HepG2 (cell line): ENCODE results near the gene GALNT18. TPM values are rescaled to one million over a fixed set of nuclear protein-coding genes. Genes with fewer than 3 reads are reported as not detected.

Experiments used
- BRCA1 ChIP-seq: sonication (generic); formaldehyde crosslinking; IDR thresholded peaks from 2 replicates; pipeline ENCODE4 v1.4.0; 2020; ENCODE audit warnings: missing genetic modification reagents
- EEA1 ChIP-seq: sonication (generic); formaldehyde crosslinking; IDR thresholded peaks from 2 replicates; pipeline ENCODE4 v1.5.1; 2020; ENCODE audit warnings: mild to moderate bottlenecking, missing genetic modification reagents, borderline replicate concordance
- GABPB1 ChIP-seq: IDR thresholded peaks from 2 replicates; pipeline ENCODE4 v1.6.1; 2016; ENCODE audit warnings: mild to moderate bottlenecking, missing genetic modification reagents, moderate library complexity, missing compliant biosample characterization
- NCOA2 ChIP-seq: sonication (generic); formaldehyde crosslinking; IDR thresholded peaks from 2 replicates; pipeline ENCODE4 v1.8.0; 2022; ENCODE audit warnings: inconsistent platforms
- NFE2L2 ChIP-seq: fragments of 150-350 bp; IDR thresholded peaks from 2 replicates; pipeline ENCODE4 v1.6.1; 2014; ENCODE audit warnings: low read length
- SIX4 ChIP-seq: sonication (generic); formaldehyde crosslinking; IDR thresholded peaks from 2 replicates; pipeline ENCODE4 v1.4.0; 2020; ENCODE audit warnings: missing genetic modification reagents
- TFDP1 ChIP-seq: IDR thresholded peaks from 2 replicates; pipeline ENCODE4 v1.6.1; 2016; ENCODE audit warnings: missing compliant biosample characterization, missing genetic modification reagents, borderline replicate concordance
- XRCC5 ChIP-seq: fragments of 200-400 bp; formaldehyde crosslinking; optimal IDR thresholded peaks from 2 replicates; pipeline ENCODE3; 2017; ENCODE audit warnings: mild to moderate bottlenecking, low read length
- ZBTB3 ChIP-seq: sonication (generic); formaldehyde crosslinking; IDR thresholded peaks from 2 replicates; pipeline ENCODE4 v1.4.0; 2020; ENCODE audit warnings: low read depth, mild to moderate bottlenecking, moderate library complexity, missing genetic modification reagents, borderline replicate concordance
- ZNF460 ChIP-seq: sonication (generic); formaldehyde crosslinking; IDR thresholded peaks from 2 replicates; pipeline ENCODE4 v1.5.1; 2020; ENCODE audit warnings: missing genetic modification reagents, mild to moderate bottlenecking, borderline replicate concordance
- ZNF503 ChIP-seq: sonication (generic); formaldehyde crosslinking; IDR thresholded peaks from 2 replicates; pipeline ENCODE4 v1.4.0; 2020; ENCODE audit warnings: missing genetic modification reagents
- polyA plus RNA-seq, 8 experiments: library from polyadenylated mRNA; depleted of rRNA in 3 of 8; stranded (reverse) in 7 of 8; unstranded in 1 of 8; fragments of >200 nt; fragmentation: Illumina TruSeq in 4 of 8; extraction: Trizol in 4 of 8; gene quantifications; 2 replicates each; pipeline versions ENCODE4 v1.2.1 to v1.2.3, GENCODE V29; 2011 to 2016; ENCODE audit warnings: low read depth in 4 of 8, missing spikeins in 1 of 8, mixed read lengths in 1 of 8; ENCODE audit not compliant: insufficient read depth in 1 of 8
- total RNA-seq, 5 experiments: library from RNA; depleted of rRNA; stranded (reverse); fragments of >200 nt; fragmentation: Illumina TruSeq; extraction: Trizol; gene quantifications; 2 replicates each; pipeline ENCODE4 v1.2.3, GENCODE V29; 2016; ENCODE audit warnings: low read depth in 1 of 5

The GALNT18 gene
- total and polyA plus RNA-seq, 2 of the 13 experiments (the other 11 are each of a cell fraction or from before 2014, with no cell fraction given): 0.11 TPM; not detected in 1

- no peak for TF ChIP-seq ZNF503 (CRISPR knock-in tag)
- TF ChIP-seq NCOA2 (CRISPR knock-in tag): no peak
- TF ChIP-seq NFE2L2: no peak
- no peak for TF ChIP-seq XRCC5
- no peak for TF ChIP-seq ZNF460 (CRISPR knock-in tag)
- no peak for TF ChIP-seq SIX4 (CRISPR knock-in tag)
- no peak for TF ChIP-seq EEA1
- TF ChIP-seq BRCA1 (CRISPR knock-in tag): no peak
- no peak for TF ChIP-seq ZBTB3 (CRISPR knock-in tag)
- no peak for TF ChIP-seq TFDP1
- no peak for TF ChIP-seq GABPB1 (CRISPR knock-in tag)
- TF ChIP-seq, all 625 proteins: peak for 0
These were observed 143.9 kb downstream of the GALNT18 start (continued) for GRCh38 chr11:11477695-11478420.
